ENCODE results near the gene ENKUR.

ENKUR gene

DNA sequence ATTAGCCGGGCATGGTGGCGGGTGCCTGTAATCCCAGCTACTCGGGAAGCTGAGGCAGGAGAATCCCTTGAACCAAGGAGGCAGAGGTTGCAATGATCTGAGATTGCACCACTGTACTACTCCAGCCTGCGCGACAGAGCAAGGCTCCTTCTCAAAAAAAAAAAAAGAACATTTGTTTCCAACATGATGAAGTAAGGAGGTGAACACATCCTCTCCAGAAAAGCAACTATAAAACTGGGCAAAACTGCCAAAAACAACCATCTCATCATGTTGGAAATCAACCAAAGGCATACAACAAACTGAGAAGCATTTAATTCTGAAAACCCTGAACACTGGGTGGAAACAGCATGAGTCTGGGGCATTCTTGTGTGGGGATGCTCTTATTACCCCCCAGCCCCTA is 77.9 kb downstream of the ENKUR start:
- no peak for DNase-seq

DNA sequence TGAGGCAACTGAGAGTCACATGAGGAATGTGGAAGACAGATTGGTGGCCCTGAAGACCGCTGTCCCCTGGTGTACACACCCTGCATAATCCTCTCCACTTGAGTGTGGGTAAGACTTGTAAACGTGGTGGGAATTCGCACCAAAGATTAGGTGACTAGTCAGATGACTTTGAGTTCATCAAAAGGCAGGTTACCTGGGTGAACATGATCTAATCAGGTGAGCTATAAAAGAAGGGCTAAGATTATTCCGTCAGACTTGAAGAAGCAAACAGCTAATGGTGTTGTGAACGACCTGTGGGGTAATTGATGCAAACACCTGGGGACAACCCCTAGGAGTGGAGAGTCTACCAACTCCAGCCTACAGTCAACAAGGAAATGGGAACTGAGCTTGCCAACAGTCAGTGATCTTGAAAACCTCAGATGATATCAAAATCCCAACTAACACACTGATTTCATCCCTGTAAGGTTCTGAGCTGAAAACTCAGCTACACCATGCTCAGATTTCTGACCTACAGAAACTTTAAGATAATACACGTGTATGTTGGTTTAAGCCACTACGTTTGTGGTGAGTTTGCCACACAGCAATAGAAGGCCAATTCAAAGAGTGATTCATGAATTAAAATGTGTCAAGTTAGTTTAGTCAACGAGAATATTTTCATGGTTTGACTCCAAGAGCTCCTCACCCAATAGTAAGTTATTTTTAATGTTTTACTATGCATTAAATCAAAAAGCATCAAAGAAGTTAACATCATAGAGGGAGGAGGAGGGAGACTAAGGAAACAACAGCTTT is 80.3 kb downstream of the ENKUR start:
- no peak for DNase-seq

Data from amniotic stem cell (primary cell).